SU-DHL-6 (cell line): Measurements from ENCODE around the gene KIF1C.

Source experiments
- H2AFZ ChIP-seq: fragments of 200-600 bp; sonication (generic); 2 replicates; pipeline ENCODE4 v1.6.1; 2014; ENCODE audit warnings: low read depth, mild to moderate bottlenecking, moderate library complexity, mixed read lengths, antibody characterized with exemption, low read length; ENCODE audit not compliant: severe bottlenecking
- H3F3A ChIP-seq: fragments of 200-600 bp; shearing (Covaris generic); 2 replicates; pipeline ENCODE4 v1.6.0; 2016; ENCODE audit warnings: antibody characterized with exemption, mild to moderate bottlenecking; ENCODE audit not compliant: insufficient read depth
- H3K27ac ChIP-seq: fragments of 200-600 bp; sonication (generic); 2 replicates; pipeline ENCODE4 v1.5.1; 2016; ENCODE audit warnings: low read depth, mild to moderate bottlenecking, low read length, moderate library complexity, mixed read lengths
- H3K27me3 ChIP-seq: fragments of 200-600 bp; sonication (generic), shearing (Covaris generic); 2 replicates; pipeline ENCODE4 v1.6.0; 2014; ENCODE audit warnings: mild to moderate bottlenecking, low read length
- H3K36me3 ChIP-seq: fragments of 200-600 bp; sonication (generic); 2 replicates; pipeline ENCODE4 v1.6.1; 2014; ENCODE audit warnings: mild to moderate bottlenecking, low read length, mixed read lengths
- H3K4me2 ChIP-seq: fragments of 300-600, 200-600 bp; shearing (Covaris generic), sonication (generic); 2 replicates; pipeline ENCODE4 v1.6.0; 2014; ENCODE audit warnings: low read length, low read depth, mild to moderate bottlenecking; ENCODE audit not compliant: poor library complexity, severe bottlenecking
- H3K4me3 ChIP-seq: fragments of 200-600 bp; sonication (generic); 2 replicates; pipeline ENCODE4 v1.5.1; 2014; ENCODE audit warnings: antibody characterized with exemption, low read length, mild to moderate bottlenecking, mixed read lengths; ENCODE audit not compliant: insufficient read depth, poor library complexity, severe bottlenecking
- H3K79me2 ChIP-seq: fragments of 200-600 bp; sonication (generic); 2 replicates; pipeline ENCODE4 v1.6.1; 2014; ENCODE audit warnings: mild to moderate bottlenecking, low read length, moderate library complexity; ENCODE audit not compliant: insufficient read depth
- H3K9ac ChIP-seq: fragments of 200-600 bp; sonication (generic); 2 replicates; pipeline ENCODE4 v1.7.0; 2014; ENCODE audit warnings: mild to moderate bottlenecking, low read length
- H3K9me2 ChIP-seq: fragments of 200-600 bp; sonication (generic); replicated peaks from 2 replicates; pipeline ENCODE4 v1.6.1; 2014; ENCODE audit warnings: low read length; ENCODE audit not compliant: insufficient read depth
- H3K9me3 ChIP-seq: fragments of 200-600 bp; sonication (generic); 2 replicates; pipeline ENCODE4 v1.6.1; 2014; ENCODE audit warnings: low read length, mixed read lengths; ENCODE audit not compliant: insufficient read depth
- H4K20me1 ChIP-seq: fragments of 200-600 bp; sonication (generic); 2 replicates; pipeline ENCODE4 v1.6.1; 2014; ENCODE audit warnings: low read depth, mild to moderate bottlenecking, antibody characterized with exemption, low read length, moderate library complexity, mixed read lengths
- EZH2phosphoT487 ChIP-seq: fragments of 200-600 bp; sonication (generic), shearing (Covaris generic); conservative IDR thresholded peaks from 2 replicates; pipeline ENCODE4 v1.6.1; 2018; ENCODE audit warnings: mild to moderate bottlenecking, antibody characterized with exemption, low read length, moderate library complexity, mixed read lengths
- TF ChIP-seq, protein P1 (sequence below): fragments of 200-600 bp; sonication (generic); IDR thresholded peaks from one replicate; pipeline ENCODE4 v1.5.1; 2017; ENCODE audit warnings: antibody characterized with exemption, mild to moderate bottlenecking, low read length, moderate library complexity; ENCODE audit not compliant: insufficient read depth, poor library complexity, severe bottlenecking

KIF1C gene

DNA sequence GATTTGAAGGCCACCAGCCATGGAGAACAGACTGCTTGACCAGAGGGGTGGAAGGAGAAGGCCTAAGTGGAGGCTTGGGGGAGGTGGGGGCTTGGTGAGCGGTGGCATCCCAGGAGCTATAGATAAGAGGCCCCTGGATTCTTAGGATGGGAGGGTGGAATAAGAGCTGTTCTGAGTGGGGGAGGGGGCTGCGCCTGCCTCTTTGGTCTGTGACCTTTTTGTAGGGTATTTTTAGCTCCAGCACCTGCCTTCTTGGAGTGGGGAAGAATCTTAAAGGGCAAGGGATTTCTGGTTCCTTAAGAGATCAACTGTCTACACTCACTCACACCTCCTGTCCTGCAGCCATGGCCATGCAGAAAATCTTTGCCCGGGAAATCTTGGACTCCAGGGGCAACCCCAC is 46.3 kb upstream of the KIF1C start:
- Histone ChIP-seq H2AFZ (no peak overlapping the region), H3K4me2 (no peak overlapping the region), H3K27ac (no peak overlapping the region)

GRCh38 chr17:4953451-4953961 is 44.2 kb upstream of the KIF1C start:
- no peaks in the 10 kb centered on the region for H3K9me3 ChIP-seq
- H3K4me3 ChIP-seq, result no peak overlapping the region
- no peak overlapping the region for H2AFZ ChIP-seq
- no peak overlapping the region for H3K4me2 ChIP-seq
- H3K27me3 ChIP-seq, result no peaks in the 10 kb centered on the region
- no peaks in the 10 kb centered on the region for H3K79me2 ChIP-seq
- H3K27ac ChIP-seq, result no peak overlapping the region
- no peaks in the 10 kb centered on the region for H3K9me2 ChIP-seq
- H3K36me3 ChIP-seq, result no peaks in the 10 kb centered on the region
- TF ChIP-seq, protein P1, sequence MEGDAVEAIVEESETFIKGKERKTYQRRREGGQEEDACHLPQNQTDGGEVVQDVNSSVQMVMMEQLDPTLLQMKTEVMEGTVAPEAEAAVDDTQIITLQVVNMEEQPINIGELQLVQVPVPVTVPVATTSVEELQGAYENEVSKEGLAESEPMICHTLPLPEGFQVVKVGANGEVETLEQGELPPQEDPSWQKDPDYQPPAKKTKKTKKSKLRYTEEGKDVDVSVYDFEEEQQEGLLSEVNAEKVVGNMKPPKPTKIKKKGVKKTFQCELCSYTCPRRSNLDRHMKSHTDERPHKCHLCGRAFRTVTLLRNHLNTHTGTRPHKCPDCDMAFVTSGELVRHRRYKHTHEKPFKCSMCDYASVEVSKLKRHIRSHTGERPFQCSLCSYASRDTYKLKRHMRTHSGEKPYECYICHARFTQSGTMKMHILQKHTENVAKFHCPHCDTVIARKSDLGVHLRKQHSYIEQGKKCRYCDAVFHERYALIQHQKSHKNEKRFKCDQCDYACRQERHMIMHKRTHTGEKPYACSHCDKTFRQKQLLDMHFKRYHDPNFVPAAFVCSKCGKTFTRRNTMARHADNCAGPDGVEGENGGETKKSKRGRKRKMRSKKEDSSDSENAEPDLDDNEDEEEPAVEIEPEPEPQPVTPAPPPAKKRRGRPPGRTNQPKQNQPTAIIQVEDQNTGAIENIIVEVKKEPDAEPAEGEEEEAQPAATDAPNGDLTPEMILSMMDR, result no peak
- TF ChIP-seq EZH2phosphoT487, result no peak
- H4K20me1 ChIP-seq, result no peaks in the 10 kb centered on the region
- no peak overlapping the region for H3K9ac ChIP-seq
- peaks cover 7% of the 10 kb centered on the region for H3F3A ChIP-seq

More for the DNA sequence above, 46.3 kb upstream of the KIF1C start:
- Histone ChIP-seq H4K20me1 (no peaks in the 10 kb centered on the region), H3K79me2 (peaks cover 18% of the 10 kb centered on the region), H3K9ac (no peak overlapping the region), H3F3A (peaks cover 24% of the 10 kb centered on the region), H3K9me3 (no peaks in the 10 kb centered on the region), H3K4me3 (no peak overlapping the region), H3K27me3 (no peaks in the 10 kb centered on the region), H3K36me3 (peaks cover 7% of the 10 kb centered on the region; the same call in 1 of the 2 replicates), H3K9me2 (no peaks in the 10 kb centered on the region)
- TF ChIP-seq EZH2phosphoT487, result no peak
- TF ChIP-seq, protein P1, result no peak

DNA sequence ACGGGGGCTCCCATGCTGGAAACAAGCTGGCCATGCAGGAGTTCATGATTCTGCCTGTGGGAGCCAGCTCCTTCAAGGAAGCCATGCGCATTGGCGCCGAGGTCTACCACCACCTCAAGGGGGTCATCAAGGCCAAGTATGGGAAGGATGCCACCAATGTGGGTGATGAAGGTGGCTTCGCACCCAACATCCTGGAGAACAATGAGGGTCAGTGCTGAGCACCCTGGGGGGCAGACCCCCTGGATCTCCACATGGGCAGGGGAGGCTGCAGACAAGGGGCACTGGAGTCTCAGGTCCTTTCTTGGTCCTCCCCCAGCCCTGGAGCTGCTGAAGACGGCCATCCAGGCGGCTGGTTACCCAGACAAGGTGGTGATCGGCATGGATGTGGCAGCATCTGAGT is 42.7 kb upstream of the KIF1C start:
- no peak overlapping the region for H3K4me2 ChIP-seq

More for the DNA sequence above, 42.7 kb upstream of the KIF1C start:
- Histone ChIP-seq H3K9me2 (no peaks in the 10 kb centered on the region), H2AFZ (no peak overlapping the region), H3K79me2 (no peaks in the 10 kb centered on the region), H4K20me1 (no peaks in the 10 kb centered on the region), H3K36me3 (no peaks in the 10 kb centered on the region), H3K9me3 (no peaks in the 10 kb centered on the region), H3K4me3 (no peak overlapping the region), H3K27me3 (no peaks in the 10 kb centered on the region), H3K9ac (no peak overlapping the region), H3K27ac (no peak overlapping the region), H3F3A (no peaks in the 10 kb centered on the region)
- TF ChIP-seq, protein P1, result no peak
- TF ChIP-seq EZH2phosphoT487, result no peak
